SH-SY5Y (cell line): ENCODE data around the gene SNORC.

ENCODE experiments used
- GATA2 ChIP-seq: IDR thresholded peaks from 2 replicates; pipeline ENCODE4 v1.6.1; 2011; ENCODE audit warnings: mild to moderate bottlenecking, low read depth, low read length
- GATA3 ChIP-seq: IDR thresholded peaks from 2 replicates; pipeline ENCODE4 v1.6.1; 2011; ENCODE audit warnings: low read depth, mild to moderate bottlenecking, low read length, moderate library complexity

DNA sequence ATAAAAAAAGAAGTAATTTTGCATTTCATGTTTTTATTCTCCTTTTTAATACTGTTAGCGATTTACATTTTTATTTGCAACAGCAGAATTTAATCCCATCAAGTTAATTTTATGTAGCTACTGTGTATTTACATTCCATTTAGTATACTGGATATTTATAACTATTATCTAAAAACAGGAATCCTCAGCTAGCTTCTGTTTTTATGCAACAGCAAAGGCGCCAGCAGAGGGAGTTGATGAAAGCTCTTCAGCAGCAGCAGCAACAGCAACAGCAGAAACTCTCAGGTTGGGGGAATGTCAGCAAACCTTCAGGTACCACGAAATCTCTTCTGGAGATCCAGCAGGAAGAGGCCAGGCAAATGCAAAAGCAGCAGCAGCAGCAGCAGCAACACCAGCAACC, 26.2 kb upstream of the SNORC start:
- TF ChIP-seq GATA3 (no peak), GATA2 (no peak)
